AG09309 (cell line): Measurements from ENCODE around the gene PTGFR.

Experiments
- DNase-seq: peaks from one replicate; pipeline ENCODE4 v3.0.0-alpha.2; 2010; ENCODE audit warnings: low read depth
- H3K4me3 ChIP-seq: 2 replicates; pipeline ENCODE4 v1.5.1; 2011; ENCODE audit warnings: mild to moderate bottlenecking, low read depth, low read length, moderate library complexity; ENCODE audit not compliant: control insufficient read depth
- TF ChIP-seq, protein P1 (sequence below): IDR thresholded peaks from 2 replicates; pipeline ENCODE4 v1.5.1; 2011; ENCODE audit warnings: mild to moderate bottlenecking, low read depth, low read length, inconsistent platforms; ENCODE audit not compliant: insufficient read depth, control insufficient read depth; ENCODE audit errors: missing control alignments

PTGFR gene

DNA sequence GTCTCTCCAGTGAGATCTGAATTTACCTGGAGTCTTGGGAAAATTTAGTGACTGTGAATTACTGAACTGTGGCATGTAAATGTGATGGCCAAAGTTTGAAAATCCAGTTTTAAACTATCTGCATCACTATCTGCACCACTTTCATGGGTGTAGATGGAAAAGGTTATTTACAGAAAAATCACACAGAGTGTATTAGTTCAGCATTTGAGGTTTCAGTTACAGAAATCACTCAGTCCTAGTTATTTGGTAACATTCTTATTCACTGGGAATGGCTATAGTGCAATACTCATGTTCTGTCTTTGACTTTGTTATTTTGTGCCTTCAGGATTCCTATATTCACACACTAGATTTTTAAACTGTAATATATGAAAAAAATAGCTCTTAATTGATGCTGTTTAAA is 68.9 kb downstream of the PTGFR start:
- TF ChIP-seq, protein P1, sequence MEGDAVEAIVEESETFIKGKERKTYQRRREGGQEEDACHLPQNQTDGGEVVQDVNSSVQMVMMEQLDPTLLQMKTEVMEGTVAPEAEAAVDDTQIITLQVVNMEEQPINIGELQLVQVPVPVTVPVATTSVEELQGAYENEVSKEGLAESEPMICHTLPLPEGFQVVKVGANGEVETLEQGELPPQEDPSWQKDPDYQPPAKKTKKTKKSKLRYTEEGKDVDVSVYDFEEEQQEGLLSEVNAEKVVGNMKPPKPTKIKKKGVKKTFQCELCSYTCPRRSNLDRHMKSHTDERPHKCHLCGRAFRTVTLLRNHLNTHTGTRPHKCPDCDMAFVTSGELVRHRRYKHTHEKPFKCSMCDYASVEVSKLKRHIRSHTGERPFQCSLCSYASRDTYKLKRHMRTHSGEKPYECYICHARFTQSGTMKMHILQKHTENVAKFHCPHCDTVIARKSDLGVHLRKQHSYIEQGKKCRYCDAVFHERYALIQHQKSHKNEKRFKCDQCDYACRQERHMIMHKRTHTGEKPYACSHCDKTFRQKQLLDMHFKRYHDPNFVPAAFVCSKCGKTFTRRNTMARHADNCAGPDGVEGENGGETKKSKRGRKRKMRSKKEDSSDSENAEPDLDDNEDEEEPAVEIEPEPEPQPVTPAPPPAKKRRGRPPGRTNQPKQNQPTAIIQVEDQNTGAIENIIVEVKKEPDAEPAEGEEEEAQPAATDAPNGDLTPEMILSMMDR: no peak
- no peak overlapping the region for H3K4me3 ChIP-seq
- DNase-seq: no peak

DNA sequence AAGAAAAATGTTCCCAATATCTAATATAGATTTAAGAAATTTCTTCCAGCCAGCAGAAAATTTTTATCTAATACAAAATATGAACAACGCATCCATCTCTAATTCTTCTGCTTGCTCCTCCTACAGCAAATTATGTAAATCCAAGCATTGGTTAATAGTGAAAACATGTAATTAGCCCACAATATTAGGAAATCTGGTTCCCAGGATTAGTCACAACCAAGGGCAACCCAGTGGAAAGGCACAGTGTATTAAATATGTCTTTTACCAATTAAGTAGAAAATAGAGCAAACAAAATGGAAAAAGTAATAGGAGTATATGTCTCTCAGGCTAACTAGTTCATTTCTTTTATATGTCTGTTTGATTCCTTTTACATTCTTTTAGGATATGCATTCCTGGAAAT is 70.0 kb downstream of the PTGFR start:
- H3K4me3 ChIP-seq: no peak overlapping the region
- DNase-seq: no peak
- TF ChIP-seq, protein P1: no peak

DNA sequence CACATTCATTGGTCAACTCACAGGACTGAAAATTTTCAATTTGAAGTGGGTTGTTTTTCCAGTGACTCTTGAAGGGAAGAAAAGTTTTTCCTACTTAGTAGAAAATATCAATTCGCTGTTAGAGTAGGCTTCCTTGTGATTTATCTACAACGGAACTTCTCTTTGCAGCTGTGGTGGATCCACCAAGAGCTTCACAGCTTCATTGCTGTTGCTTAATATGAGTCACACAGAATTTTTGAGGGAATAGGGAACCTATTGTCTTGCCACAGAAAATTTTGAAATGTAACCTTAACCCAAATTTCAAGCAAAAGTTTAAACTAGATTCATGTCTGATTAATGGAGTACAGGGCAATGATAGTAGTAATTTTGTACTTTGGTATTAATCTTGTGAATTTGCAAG is 71.1 kb downstream of the PTGFR start:
- TF ChIP-seq, protein P1: no peak
- no peak overlapping the region for H3K4me3 ChIP-seq
- peak; percentile 29 for DNase-seq

DNA sequence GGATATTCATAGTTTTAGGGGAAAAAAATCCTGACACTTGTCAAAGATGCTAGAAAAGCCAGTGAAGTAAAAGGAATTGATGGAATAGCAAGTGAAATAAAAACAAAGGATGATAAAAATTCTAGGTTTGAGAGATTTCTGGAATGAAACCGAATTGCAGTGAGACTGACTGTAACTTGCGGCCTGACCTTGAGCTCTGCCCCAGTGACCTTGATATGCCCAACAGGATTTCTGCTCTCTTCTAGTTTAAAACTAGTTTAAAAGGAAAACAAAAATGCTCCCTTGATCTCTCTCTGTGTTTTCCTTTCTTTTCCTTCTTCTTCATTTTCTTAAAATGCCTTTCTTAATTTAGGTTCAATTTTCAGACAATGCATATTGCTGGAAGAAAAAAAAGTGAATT is 74.6 kb downstream of the PTGFR start:
- no peak for DNase-seq
- H3K4me3 ChIP-seq: no peak overlapping the region
- TF ChIP-seq, protein P1: no peak

DNA sequence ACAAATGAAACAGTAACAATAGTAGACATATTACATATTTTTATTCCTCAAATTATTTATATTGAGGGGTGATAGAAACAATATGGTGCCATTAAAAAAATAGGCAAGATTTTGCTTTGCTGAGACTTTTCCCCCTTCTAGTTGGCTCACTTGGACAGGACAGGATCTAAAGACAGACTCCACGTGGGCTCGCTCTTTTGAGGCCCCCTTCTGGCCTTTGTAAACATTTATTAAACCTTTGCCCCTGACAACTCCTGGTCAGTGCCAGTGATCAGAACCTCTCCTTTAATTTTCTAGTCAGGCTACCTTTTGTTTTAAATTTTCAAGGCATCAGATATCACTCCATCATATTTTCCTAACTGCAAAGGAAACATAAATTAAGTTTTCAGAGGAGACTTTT is 79.8 kb downstream of the PTGFR start:
- no peak for DNase-seq
- TF ChIP-seq, protein P1: no peak
- no peak overlapping the region for H3K4me3 ChIP-seq

DNA sequence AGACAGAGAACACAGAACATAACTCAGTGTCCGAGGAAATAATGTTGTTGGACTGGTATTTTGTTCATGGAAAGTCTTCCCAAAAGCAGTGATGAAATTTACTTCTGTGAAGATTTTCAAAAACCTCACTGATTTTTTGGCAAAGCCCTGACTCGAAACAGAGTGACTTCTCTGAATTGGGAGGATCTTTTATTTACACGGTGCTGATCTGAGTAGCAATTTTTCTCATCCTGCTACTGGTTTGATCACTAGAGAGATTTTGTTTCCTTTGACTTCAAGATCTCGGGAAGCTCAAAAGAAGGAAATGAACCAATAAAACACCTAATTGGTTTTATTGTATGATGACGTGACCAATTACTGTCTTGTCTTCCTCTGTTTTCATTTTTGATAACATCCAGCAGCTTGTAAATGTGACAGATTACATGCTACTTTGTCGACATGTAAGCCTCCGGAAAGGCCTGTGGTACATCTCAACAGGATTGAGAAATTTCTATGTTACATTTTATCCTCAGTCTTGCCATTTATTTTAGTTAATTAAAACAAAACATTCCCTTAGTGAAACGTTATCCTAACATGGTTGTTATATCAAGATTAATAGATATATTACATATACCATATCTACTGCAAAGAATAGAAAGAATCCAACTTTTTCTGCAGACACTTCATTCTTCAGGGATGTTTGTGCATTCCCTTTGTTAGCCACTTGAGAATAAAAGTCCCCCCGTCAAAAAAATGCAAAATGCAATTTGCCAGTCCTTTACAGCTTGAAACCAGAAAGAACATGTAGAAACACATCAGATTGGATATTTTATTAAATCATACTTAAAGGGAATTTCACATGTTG is 86.7 kb downstream of the PTGFR start:
- no peak for DNase-seq
- TF ChIP-seq, protein P1: no peak
- H3K4me3 ChIP-seq: no peak overlapping the region
